Transverse colon (tissue), 3 donors: Measurements from ENCODE around the gene TCF19.

ENCODE experiments used
- POLR2A ChIP-seq: fragments of 450-650 bp; IDR thresholded peaks from one replicate; pipeline ENCODE4 v1.6.1; 2016; ENCODE audit warnings: antibody characterized with exemption, mild to moderate bottlenecking, moderate library complexity
- TF ChIP-seq, protein P1 (sequence below), 5 experiments: fragments of 200-600 bp in 3 of 5; fragments of 450-650 bp in 2 of 5; sonication (generic) in 3 of 5; IDR thresholded peaks; 1 replicate in 2 of 5; 2 replicates in 3 of 5; pipeline ENCODE4 v1.5.1; 2016 to 2017; ENCODE audit warnings: antibody characterized with exemption in 5 of 5, inconsistent platforms in 3 of 5, mild to moderate bottlenecking in 2 of 5, moderate library complexity in 1 of 5

DNA sequence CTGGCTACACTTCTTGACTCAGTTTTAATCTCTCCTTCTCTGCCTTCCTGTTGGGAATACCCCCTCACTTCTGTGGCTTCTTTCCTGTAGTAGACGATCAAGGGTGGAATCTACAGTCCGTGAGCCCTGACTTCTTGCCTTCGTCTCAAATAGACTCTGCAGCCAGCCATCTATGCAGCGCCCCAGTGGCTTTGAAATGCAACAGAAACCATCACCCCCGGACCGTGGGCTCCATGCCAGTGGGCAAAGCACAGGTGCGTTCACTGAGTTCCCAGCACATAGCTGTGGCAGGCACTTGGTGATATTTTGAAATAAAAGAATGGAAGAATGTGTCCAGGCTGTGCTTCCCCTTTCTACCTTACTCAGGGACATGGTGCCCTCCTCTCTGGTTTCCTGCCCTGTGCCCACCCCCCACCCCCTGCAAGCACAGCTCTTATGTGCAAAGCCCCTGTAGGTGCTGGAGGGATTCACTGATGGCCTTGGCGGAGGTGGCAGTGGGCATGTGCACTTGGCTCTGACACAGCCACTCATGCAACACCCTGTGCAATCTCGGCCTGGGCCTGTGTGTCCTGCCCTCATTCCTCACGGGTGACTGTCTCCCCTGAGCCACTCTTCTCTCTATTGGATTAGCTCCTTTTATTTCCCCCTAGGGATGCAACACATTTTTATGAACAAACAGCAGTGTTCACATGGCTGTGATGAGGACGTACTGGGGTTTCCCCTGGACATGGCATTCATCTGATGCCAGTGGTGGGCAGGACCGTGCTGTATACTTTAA lies 32.6 kb upstream of the TCF19 start:
- TF ChIP-seq, protein P1, sequence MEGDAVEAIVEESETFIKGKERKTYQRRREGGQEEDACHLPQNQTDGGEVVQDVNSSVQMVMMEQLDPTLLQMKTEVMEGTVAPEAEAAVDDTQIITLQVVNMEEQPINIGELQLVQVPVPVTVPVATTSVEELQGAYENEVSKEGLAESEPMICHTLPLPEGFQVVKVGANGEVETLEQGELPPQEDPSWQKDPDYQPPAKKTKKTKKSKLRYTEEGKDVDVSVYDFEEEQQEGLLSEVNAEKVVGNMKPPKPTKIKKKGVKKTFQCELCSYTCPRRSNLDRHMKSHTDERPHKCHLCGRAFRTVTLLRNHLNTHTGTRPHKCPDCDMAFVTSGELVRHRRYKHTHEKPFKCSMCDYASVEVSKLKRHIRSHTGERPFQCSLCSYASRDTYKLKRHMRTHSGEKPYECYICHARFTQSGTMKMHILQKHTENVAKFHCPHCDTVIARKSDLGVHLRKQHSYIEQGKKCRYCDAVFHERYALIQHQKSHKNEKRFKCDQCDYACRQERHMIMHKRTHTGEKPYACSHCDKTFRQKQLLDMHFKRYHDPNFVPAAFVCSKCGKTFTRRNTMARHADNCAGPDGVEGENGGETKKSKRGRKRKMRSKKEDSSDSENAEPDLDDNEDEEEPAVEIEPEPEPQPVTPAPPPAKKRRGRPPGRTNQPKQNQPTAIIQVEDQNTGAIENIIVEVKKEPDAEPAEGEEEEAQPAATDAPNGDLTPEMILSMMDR (IDR thresholded peaks at IDR 0.05) = no peak
- TF ChIP-seq POLR2A = no peak
